Omental fat pad (tissue), 4 donors: ENCODE measurements around the gene PPP1R12B. TPM values are rescaled to one million over a fixed set of nuclear protein-coding genes. Genes with fewer than 3 reads are reported as not detected.
A peak's percentile ranks its signal among the peaks of the same experiment; 100 is the strongest.
"Not testable (repeated sequence)": the region's sequence is repeated elsewhere in the genome, so short reads cannot be mapped to it uniquely, and the experiment has no call there.

Source experiments
- ATAC-seq: fragments of 150-250 bp; one replicate; pipeline ENCODE4 v1.9.1; 2016; ENCODE audit warnings: mild to moderate bottlenecking, moderate library complexity; ENCODE audit not compliant: low FRiP score
- DNase-seq: peaks from one replicate; pipeline ENCODE4 v3.0.0-alpha.2; 2019; ENCODE audit warnings: low spot score
- total RNA-seq, 4 donors: library from RNA; depleted of rRNA; stranded (reverse); fragments of >200 nt; gene quantifications; one replicate each; pipeline ENCODE4 v1.1.0, GENCODE V29; 2016
- TF ChIP-seq, protein P1 (sequence below), 3 donors: fragments of 450-650 bp; IDR thresholded peaks; one replicate each; pipeline ENCODE4 v1.5.1; 2016 to 2017; ENCODE audit warnings: antibody characterized with exemption in 3 of 3, mild to moderate bottlenecking in 3 of 3, moderate library complexity in 2 of 3

The PPP1R12B gene
- total RNA-seq, 4 donors from 2014 or later = 44.5 to 92.1 (median 53.7) TPM

- no peak for ATAC-seq
Measured at GRCh38 chr1:202361701-202362100, 13.2 kb downstream of the PPP1R12B start.

GRCh38 chr1:202362212-202362611, 13.7 kb downstream of the PPP1R12B start:
- TF ChIP-seq, protein P1, sequence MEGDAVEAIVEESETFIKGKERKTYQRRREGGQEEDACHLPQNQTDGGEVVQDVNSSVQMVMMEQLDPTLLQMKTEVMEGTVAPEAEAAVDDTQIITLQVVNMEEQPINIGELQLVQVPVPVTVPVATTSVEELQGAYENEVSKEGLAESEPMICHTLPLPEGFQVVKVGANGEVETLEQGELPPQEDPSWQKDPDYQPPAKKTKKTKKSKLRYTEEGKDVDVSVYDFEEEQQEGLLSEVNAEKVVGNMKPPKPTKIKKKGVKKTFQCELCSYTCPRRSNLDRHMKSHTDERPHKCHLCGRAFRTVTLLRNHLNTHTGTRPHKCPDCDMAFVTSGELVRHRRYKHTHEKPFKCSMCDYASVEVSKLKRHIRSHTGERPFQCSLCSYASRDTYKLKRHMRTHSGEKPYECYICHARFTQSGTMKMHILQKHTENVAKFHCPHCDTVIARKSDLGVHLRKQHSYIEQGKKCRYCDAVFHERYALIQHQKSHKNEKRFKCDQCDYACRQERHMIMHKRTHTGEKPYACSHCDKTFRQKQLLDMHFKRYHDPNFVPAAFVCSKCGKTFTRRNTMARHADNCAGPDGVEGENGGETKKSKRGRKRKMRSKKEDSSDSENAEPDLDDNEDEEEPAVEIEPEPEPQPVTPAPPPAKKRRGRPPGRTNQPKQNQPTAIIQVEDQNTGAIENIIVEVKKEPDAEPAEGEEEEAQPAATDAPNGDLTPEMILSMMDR (IDR thresholded peaks at IDR 0.05) = no peak
- ATAC-seq (no peak), DNase-seq (no peak)

More at GRCh38 chr1:202361701-202362100, 13.2 kb downstream of the PPP1R12B start:
- TF ChIP-seq, protein P1 (IDR thresholded peaks at IDR 0.05) = no peak
- DNase-seq = no peak

- TF ChIP-seq, protein P1 (IDR thresholded peaks at IDR 0.05) = no peak
- DNase-seq (no peak), ATAC-seq (peak; percentile 41)
Measured at GRCh38 chr1:202365092-202365815, 16.8 kb downstream of the PPP1R12B start.

DNA sequence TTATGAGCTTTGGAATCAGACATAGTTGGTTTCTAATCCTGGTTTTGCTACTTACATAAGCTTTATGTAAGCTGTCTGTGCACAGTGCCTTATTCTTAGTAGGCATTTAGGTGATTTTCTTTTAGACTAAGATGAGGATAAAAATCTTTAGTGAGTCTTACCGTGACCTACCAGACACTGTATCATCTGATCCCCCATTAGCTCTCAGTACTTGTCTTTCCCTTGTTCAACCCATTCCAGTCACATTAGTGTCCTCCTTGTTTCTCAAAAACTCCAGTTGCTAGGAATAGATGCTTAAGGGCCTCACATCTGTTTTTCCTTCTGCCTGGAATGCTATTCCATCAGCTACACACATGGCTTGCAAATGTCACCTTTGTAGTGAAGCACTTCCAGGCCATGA, 18.8 kb downstream of the PPP1R12B start:
- DNase-seq (no peak), ATAC-seq (no peak)
- TF ChIP-seq, protein P1 (IDR thresholded peaks at IDR 0.05) = no peak

GRCh38 chr1:202370906-202371305, 22.4 kb downstream of the PPP1R12B start:
- DNase-seq, ATAC-seq: not testable (repeated sequence)

DNA sequence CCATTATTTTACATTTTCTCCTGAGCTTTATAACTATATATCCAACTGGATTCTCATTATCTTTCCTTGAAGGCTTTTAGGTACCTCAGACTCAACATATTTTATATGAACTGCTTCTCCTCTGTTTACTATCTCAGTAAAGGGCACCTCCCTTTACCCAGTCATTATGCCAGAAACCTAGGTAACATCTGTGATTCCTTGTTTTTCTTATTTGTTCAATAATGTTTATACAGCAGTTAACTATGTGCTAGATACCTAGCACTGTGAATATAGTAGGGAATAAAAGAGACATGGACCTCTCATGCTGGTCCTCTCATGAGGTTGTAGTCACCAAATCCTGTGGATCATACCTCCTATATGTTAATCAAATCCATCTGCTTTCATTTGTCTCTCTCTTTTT, 25.6 kb downstream of the PPP1R12B start:
- ATAC-seq (no peak), DNase-seq (no peak)
- TF ChIP-seq, protein P1 (IDR thresholded peaks at IDR 0.05) = no peak

DNA sequence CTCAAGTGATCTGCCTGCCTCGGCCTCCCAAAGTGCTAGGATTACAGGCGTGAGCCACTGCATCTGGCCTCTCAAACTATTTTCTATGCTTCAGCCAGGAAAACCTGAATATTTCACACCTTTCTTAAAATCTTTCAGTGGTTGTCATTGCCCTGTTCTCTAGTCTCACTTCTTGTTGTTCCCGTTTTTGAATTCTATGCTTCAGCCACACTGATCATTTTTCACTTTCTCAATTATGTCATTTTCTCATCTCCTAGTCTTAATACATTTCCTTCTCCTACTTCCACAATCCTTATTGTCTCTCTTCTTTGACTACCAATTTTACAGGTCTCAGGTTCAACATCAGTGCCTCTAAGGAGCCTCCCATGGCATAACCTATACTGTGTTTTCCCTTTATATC, 26.7 kb downstream of the PPP1R12B start:
- DNase-seq, ATAC-seq: not testable (repeated sequence)

GRCh38 chr1:202376247-202376646, 27.7 kb downstream of the PPP1R12B start:
- TF ChIP-seq, protein P1 (IDR thresholded peaks at IDR 0.05) = no peak
- DNase-seq (no peak), ATAC-seq (peak; percentile 81)

- ATAC-seq, DNase-seq: not testable (repeated sequence)
Measured at GRCh38 chr1:202379884-202380529, 31.5 kb downstream of the PPP1R12B start.

DNA sequence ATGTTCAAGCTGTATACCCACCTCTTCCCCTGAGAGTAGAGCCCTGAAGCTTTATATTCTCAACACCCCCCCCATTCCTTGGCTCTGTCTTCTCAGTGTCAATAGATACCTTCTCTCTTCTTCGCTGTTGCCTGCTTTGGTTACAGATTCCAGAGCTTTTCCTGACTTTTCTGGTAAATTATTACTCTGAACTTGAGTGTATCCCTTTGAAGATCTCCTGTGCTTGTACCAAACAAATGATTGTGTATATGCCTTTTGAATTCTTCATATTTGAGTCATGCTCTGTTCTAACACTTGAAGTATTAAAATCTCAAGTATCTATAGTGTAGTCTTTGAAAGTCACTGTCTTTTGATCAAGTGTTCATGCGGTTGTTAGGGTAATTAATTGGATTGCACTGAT, 32.0 kb downstream of the PPP1R12B start:
- not testable (repeated sequence) for ATAC-seq, DNase-seq

DNA sequence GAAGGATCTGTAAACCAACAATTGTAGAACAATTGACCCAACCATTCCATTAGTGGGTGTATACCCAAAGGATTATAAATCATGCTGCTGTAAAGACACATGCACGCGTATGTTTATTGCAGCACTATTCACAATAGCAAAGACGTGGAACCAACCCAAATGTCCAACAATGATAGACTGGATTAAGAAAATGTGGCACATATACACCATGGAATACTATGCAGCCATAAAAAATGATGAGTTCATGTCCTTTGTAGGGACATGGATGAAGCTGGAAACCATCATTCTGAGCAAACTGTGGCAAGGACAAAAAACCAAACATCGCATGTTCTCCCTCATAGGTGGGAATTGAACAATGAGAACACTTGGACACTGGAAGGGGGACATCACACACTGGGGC, 33.4 kb downstream of the PPP1R12B start:
- not testable (repeated sequence) for ATAC-seq

GRCh38 chr1:202395831-202396230, 47.3 kb downstream of the PPP1R12B start:
- not testable (repeated sequence) for ATAC-seq

More for the DNA sequence above, 33.4 kb downstream of the PPP1R12B start:
- DNase-seq = not testable (repeated sequence)

More at GRCh38 chr1:202395831-202396230, 47.3 kb downstream of the PPP1R12B start:
- not testable (repeated sequence) for DNase-seq
